HG02759 (cell line): ENCODE results near the gene NXNL1.
"Not testable (repeated sequence)": the region's sequence is repeated elsewhere in the genome, so short reads cannot be mapped to it uniquely, and the experiment has no call there.

ENCODE experiments used
- ATAC-seq: cut with Tn5 transposase; IDR thresholded peaks from one replicate; pipeline ENCODE4 v1.9.1; 2021; ENCODE audit warnings: mild to moderate bottlenecking, moderate library complexity; ENCODE audit not compliant: unreplicated experiment

NXNL1 gene, protein sequence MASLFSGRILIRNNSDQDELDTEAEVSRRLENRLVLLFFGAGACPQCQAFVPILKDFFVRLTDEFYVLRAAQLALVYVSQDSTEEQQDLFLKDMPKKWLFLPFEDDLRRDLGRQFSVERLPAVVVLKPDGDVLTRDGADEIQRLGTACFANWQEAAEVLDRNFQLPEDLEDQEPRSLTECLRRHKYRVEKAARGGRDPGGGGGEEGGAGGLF

DNA sequence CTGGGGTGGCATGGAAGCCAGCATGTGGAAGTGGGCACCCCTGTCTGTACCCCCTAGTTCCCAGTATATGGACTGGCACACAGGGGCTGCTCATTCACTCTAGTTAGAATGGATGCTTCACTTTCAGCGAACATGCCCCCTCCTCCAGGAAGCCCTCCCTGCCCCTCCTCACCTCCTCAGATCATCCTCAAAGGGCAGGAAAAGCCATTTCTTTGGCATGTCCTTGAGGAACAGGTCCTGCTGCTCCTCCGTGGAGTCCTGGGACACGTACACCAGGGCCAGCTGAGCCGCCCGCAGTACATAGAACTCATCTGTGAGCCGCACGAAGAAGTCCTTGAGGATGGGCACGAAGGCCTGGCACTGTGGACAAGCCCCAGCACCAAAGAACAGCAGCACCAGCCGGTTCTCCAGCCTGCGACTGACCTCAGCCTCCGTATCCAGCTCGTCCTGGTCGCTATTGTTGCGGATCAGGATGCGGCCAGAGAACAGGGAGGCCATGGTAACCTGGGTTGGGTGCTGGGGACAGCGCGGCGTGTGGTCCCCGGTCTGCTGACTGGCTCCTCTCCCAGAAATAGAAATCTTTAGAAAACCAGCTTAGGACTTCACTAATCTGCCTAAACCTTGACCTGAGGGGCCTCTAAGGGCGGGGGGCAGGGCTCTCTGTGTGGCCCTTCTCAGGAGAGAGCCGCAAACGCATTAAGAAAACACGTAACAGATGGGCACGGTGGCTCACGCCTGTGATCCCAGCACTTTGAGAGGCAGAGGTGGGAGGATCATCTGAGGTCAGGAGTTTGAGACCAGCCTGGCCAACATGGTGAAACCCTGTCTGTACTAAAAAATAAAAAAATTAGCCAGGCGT is at the start of gene NXNL1:
Gene NXNL1, minus strand, starts transcription at position 555 of the 859 bp plus-strand sequence. Its CDS starts 57 bp downstream, at position 498.
- no peak for ATAC-seq

DNA sequence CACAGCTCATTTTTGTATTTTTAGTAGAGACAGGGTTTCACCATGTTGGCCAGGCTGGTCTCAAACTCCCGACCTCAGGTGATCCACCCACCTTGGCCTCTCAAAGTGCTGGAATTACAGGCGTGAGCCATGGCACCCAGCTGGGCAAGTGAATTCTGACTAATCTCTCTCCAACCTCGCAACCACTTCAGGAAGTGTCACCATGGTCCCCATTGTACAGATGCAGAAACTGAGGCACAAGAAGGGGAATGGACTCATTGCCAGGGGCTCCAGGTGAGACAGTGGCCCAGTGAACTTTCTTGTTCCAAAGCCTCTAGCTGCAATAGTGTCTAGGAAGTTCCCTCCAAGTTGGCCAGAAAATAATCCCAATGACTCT is 47.8 kb upstream of the NXNL1 start:
- not testable (repeated sequence) for ATAC-seq

DNA sequence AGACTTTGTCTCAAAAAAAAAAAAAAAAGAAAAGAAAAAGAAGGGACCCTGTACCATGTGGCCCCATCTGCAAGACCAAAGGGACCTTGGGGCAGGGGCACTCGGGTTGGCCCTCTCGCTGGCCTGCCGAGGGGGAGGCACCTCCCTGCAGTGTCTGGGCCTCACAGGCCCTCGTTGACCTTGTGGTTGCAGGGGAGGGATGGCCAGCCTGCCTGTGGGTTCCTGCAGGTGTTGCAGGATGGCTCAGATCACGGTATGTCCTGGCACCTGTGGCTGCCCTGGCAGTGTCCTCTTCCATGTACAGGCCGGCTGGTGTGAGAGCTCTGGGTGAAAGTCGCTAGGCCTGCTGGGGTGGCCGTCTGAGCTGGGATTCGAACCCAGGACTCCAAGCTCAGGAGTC is 46.0 kb upstream of the NXNL1 start:
- ATAC-seq: no peak

DNA sequence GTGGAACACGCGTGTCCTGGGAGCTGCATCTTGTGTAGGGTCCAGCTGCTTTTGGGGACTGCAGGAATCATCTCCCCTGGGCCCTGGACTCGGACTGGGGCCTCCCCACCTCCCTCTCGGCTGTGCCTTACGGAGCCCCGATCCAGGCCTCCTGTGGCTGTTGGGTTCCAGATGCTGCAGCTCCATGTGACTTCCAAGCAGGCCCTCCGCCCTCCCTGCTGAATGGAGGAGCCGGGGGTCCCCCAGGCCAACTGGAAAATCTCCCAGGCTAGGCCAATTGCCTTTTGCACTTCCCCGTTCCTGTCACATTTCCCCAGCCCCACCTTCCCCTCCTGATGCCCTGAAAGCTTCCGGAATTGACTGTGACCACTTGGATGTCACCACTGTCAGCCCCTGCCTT is 44.5 kb upstream of the NXNL1 start:
- ATAC-seq: no peak

DNA sequence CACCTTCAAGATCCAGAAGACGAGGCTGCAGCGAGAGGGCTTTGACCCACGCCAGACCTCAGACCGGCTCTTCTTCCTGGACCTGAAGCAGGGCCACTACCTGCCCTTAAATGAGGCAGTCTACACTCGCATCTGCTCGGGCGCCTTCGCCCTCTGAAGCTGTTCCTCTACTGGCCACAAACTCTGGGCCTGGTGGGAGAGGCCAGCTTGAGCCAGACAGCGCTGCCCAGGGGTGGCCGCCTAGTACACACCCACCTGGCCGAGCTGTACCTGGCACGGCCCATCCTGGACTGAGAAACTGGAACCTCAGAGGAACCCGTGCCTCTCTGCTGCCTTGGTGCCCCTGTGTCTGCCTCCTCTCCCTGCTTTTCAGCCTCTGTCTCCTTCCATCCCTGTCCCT is 43.7 kb upstream of the NXNL1 start:
- no peak for ATAC-seq

DNA sequence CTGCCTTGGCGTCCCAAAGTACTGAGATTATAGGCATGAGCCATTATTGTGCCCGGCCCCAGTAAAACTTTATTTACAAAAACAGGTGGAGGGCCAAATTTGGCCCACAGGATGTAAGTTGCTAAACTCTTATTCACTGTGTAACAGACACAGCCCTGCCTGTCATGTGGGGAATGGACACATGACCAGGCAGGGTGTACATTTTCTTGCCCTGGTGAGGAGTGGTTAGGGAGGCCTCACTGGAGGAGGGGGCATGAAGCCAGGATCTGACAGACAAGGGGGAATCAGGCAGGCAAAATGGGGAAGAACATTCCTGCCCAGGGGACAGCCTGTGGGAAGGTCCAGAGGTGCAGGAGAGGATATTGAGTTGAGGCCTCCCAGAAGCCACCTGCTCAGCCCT is 43.3 kb upstream of the NXNL1 start:
- no peak for ATAC-seq

DNA sequence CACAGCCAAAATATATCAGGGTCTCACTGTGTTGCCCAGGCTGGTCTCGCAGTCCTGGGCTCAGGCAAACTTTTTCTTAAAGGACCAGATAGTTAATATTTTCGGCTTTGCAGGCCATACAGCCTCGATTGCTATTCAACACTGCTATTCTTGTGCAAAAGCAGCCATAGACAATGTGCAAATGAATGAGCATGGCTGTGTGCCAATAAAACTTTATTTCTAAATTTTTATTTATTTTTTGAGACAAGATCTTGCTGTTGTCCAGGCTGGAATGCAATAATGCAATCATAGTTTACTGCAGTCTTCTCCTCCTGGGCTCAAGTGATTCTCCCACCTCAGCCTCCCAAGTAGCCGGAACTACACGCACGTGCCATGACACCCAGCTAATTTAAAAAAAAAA is 42.5 kb upstream of the NXNL1 start:
- no peak for ATAC-seq

DNA sequence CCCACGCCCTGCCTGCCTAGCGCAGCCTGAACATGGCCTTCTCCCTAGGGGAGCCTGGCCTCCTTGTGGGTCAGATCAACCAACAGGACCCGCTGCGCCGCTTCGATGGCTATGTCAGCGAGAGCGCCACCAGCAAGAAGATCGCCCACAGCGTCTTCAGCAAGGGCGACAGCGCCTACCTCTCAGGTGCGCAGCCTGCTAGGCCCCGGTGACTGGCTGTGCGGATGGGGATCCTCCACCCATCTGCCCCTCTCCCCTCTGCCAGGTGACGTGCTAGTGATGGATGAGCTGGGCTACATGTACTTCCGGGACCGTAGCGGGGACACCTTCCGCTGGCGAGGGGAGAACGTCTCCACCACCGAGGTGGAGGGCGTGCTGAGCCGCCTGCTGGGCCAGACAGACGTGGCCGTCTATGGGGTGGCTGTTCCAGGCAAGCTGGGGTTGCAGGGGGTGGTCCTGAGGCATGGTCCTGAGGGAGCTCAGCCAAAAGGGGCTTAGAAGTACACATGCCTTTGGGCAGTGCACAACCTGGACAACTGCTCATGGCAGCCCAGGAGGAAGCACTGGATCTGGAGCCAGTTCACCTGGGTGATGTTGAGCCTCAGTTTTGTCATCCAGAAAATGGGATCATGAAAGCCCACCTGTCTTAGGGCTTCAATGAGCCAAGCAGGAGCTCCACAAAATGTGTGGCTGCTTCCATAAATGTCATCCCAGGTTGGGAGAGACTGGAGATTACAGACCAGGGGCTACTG is 39.9 kb upstream of the NXNL1 start:
- ATAC-seq: no peak

DNA sequence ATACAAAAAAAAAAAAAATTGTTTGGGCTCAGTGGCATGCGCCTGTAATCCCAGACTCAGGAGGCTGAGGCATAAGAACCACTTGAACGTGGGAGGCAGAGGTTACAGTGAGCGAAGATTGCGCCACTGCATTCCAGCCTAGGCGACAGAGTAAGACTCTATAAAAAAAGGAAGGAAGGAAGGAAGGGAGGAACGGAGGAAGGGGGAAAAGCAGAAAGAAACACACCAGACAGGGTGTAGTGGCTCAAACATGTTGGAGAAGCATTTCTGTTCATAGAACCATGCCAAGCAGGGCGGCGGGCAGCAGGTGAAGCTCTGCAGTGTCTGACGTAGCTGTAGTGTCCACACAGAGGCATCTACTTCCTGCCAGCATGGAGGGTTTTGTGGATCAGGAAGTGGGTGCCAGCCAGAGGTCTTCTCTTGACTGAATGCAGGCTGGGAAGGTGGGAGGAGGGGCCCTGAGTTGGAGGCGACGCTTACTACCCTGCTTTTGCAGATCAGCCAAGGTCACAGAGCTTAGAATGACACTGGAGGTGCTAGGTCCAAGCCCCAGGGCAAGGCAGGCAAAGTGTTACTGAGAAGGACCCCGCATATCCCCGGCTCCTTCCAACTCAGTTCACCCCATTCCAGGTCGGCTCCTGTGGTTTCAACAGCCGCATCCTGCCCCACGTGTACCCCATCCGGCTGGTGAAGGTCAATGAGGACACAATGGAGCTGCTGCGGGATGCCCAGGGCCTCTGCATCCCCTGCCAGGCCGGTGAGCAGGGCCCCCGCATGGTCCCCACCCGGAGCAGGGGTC is 39.1 kb upstream of the NXNL1 start:
- no peak for ATAC-seq

DNA sequence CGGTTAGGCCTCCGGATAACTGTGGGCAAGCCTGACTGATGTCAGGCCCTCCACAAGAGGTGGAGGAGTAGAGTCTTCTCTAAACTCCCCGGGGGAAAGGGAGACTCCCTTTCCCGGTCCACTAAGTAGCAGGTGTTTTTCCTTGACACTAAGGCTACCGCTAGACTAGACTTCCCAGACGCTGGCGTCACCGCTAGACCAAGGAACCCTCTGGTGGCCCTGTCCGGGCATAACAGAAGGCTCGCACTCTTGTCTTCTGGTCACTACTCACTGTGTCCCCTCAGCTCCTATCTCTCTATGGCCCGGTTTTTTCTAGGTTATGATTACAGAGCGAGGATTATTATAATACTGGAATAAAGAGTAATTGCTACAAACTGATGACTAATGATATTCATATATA is 38.3 kb upstream of the NXNL1 start:
- ATAC-seq: not testable (repeated sequence)

DNA sequence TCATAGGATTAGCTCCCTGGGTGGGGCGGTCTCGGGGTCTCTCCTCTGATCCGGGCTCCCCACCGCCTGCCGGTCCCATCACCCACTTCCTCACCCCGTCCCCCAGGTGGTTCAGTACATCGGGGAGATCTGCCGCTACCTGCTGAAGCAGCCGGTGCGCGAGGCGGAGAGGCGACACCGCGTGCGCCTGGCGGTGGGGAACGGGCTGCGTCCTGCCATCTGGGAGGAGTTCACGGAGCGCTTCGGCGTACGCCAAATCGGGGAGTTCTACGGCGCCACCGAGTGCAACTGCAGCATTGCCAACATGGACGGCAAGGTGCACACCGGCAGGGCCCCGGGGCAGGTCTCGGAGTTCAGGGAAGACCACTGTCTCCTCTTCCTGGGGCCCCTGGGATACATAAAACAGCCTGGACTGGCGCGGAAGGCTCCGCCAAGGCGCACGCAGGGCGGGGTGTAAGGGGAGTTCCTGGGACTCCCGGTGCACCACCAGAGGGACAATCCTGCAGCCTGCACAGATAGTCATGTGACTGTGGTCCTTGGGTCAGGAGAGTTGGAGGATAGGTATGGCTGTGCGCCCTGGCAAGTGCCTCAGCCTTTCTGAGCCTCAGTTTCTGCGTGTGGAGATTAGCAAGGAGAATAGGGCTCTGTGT is 36.5 kb upstream of the NXNL1 start:
- ATAC-seq: no peak

DNA sequence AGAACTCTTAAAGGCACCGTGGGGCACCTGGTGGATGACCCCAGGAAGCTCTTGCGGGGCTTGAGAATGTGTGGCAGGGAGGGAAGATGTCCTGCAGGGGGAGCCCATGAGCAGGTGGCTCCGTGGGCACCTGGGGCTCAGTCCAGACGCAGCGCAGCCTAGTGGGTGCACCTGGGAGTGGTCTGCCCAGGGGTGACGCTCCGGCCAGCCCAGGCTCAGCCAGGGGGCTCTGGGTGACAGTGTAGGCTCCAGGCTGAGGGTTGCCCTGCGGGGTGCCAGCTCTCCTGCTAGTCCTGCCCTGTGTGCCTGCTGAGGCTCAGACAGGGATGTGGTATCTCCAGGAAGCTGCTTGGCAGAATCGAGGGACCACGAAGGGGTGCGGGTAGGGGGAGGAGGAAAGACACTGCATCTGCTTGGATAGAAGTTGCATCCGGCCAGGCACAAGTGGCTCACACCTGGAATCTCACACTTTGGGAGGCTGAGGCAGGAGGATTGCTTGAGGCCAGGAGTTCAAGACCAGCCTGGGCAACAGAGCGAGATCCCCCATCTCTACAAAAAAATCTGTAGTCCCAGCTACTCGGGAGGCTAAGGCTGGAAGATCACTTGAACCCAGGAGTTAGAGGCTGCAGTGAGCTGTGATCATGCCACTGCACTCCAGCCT is 35.7 kb upstream of the NXNL1 start:
- peak; percentile 59 for ATAC-seq

DNA sequence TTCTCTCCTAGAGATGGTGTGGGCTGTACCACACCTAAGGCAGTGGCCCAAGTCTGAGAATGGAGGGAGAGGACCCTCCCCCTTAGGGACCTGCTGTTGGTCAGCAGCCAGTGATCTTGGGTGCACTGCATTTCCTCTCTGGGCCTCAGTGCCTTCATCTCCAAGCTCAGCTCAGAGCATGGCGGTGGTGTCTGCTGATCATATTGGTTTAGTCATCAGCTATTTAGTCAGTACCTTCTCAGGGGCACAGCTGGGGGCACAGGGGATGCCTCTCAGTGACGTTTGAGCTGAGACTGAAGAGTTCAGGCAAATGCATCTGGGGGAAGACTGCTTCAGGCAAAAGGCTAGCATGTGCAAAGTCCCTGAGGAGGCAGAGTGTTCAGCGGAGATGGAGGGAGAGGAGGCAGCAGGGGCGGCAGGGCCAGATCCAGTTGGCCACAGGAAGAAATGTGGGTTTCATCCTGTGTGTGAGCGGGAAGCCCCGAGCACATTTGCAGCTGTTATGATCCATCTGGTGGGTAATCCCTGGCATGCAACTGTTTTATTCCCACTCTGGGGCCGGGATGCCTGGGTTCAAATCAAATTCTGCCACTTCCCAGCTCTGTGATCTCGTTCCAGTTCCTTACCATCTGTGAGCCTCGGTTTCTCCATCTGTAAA is 35.0 kb upstream of the NXNL1 start:
- no peak for ATAC-seq

DNA sequence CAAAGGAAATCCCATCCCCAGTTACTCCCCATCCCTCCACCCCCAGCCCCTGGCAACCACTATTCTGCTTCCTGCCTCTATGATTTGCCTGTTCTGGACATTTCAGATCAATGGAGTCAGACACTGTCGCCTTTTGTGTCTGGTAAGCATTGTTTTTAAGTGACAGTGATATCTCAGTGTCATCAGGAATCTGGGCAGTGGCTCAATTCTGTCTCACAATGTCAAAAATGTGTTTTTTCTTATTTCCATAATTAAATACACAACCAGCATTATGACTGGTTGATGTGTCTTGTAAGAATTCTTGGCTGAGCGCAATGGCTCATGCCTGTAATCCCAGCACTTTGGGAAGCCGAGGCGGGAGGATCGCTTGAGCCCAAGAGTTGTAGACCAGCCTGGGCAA is 30.6 kb upstream of the NXNL1 start:
- ATAC-seq: no peak

DNA sequence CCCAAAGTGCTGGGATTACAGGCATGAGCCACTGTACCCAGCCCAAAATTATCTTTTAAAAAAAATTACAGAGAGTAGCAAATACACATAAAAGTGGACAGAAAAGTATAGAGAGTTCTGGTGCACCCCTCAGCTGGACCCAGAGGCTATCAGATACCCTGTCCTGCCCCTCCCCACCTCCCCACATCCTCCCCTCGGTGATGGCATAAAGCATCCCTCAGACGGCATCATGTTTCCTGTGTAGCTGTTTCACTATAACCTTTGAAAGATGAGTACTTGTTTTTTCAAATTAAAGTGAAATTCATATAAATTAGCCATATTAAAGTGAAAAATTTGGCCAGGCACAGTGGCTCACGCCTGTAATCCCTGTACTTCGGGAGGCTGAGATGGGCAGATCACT is 29.7 kb upstream of the NXNL1 start:
- no peak for ATAC-seq

DNA sequence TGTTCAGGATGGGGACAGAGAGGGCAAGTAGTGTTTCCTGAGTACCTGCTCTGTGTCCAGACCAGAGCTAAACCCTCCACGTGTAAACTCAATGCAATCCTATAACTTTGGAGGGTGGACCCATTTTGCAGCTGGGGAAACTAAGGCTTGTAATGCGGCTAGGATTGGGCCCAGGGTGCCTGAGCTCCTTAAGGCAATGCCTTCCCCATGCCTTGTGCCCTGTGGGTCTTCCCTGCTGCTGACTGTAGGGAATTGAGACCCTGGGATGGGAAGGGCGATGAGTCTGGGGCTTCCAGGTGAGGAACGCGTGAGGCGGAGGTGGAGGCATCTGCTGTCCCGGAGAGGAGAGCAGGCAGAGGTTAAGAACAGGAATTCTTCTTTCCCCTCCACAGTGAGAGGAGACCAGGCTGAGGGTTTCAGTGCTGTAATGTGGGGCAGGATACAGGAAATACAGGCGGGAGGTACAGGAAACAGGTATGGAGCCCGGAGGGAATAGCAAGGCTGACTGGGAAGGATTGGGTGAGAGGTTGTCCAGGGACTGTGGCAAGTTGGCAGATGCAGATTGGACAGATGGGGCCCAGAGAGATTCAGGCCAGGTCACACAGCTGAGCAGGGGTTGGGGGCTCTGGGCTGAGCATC is 28.8 kb upstream of the NXNL1 start:
- ATAC-seq: no peak

DNA sequence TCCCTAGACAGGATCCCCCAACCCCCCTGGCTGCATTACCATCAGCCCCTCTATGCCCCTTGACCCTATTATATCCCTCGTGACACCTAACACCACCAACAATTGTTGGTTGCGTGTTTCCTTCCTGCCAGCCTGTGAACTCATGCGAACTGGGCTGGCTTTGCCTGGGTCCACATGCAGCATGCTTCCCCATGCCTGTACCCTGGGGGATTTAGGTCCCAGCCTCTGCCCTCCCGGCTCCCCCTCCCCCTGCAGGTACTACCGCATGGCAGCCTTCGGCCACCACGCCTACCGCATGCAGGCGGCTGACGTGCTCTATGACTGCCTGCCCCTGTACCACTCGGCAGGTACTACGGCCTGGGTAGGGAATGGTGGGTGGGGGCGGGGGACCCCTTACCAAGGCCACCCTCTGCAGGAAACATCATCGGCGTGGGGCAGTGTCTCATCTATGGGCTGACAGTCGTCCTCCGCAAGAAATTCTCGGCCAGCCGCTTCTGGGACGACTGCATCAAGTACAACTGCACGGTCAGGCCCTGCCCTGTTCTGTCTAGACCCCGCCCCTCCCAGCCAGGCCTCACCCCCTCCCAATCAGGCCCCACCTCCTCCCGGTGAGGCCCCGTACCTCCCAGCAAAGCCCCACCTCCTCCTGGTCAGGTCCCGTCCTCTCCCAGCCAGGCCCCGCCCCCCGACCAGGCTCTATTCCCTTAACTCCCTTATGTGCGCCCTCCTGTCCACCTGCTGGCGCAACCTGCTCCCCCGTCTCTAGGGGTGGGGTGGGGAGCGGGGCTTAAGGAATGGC is 28.1 kb upstream of the NXNL1 start:
- no peak for ATAC-seq
